ENCODE data around the gene PDE6A.
A peak's percentile ranks its signal among the peaks of the same experiment; 100 is the strongest.

Gene PDE6A

GRCh38 chr5:149857499-149857898, 87.1 kb downstream of the PDE6A start:
- Mint-ChIP-seq H3K27ac (no peak overlapping the region), H3K36me3 (ENCODE audit: low read depth) (no peaks in the 10 kb centered on the region)

GRCh38 chr5:149855366-149855765, 89.2 kb downstream of the PDE6A start:
- no peak overlapping the region for H3K4me3 Mint-ChIP-seq
- peaks cover 6% of the 10 kb centered on the region for H3K4me1 Mint-ChIP-seq
- TF ChIP-seq CTCF (IDR thresholded peaks at IDR 0.05), result no peak
- H3K36me3 Mint-ChIP-seq (ENCODE audit: low read depth), result no peaks in the 10 kb centered on the region
- no peak for DNase-seq
- no peaks in the 10 kb centered on the region for H3K9me3 Mint-ChIP-seq
- no peaks in the 10 kb centered on the region for H3K27me3 Mint-ChIP-seq (ENCODE audit: low read depth, poor library complexity)
- no peak overlapping the region for H3K27ac Mint-ChIP-seq

More at GRCh38 chr5:149857499-149857898, 87.1 kb downstream of the PDE6A start:
- H3K4me1 Mint-ChIP-seq, result peaks cover 6% of the 10 kb centered on the region
- no peaks in the 10 kb centered on the region for H3K9me3 Mint-ChIP-seq
- no peak overlapping the region for H3K4me3 Mint-ChIP-seq
- TF ChIP-seq CTCF (IDR thresholded peaks at IDR 0.05), result no peak
- H3K27me3 Mint-ChIP-seq (ENCODE audit: low read depth, poor library complexity), result no peaks in the 10 kb centered on the region
- DNase-seq, result no peak

GRCh38 chr5:149854866-149855265, 89.7 kb downstream of the PDE6A start:
- no peaks in the 10 kb centered on the region for H3K9me3 Mint-ChIP-seq
- TF ChIP-seq CTCF (IDR thresholded peaks at IDR 0.05), result no peak

GRCh38 chr5:149853701-149854100, 90.9 kb downstream of the PDE6A start:
- Mint-ChIP-seq H3K27ac (no peak overlapping the region), H3K36me3 (ENCODE audit: low read depth) (no peaks in the 10 kb centered on the region), H3K4me1 (peaks cover 6% of the 10 kb centered on the region), H3K27me3 (ENCODE audit: low read depth, poor library complexity) (no peaks in the 10 kb centered on the region), H3K9me3 (no peaks in the 10 kb centered on the region), H3K4me3 (no peak overlapping the region)
- TF ChIP-seq CTCF (IDR thresholded peaks at IDR 0.05), result no peak
- DNase-seq, result no peak

More at GRCh38 chr5:149854866-149855265, 89.7 kb downstream of the PDE6A start:
- no peaks in the 10 kb centered on the region for H3K36me3 Mint-ChIP-seq (ENCODE audit: low read depth)
- H3K27me3 Mint-ChIP-seq (ENCODE audit: low read depth, poor library complexity), result no peaks in the 10 kb centered on the region
- DNase-seq, result no peak
- H3K4me3 Mint-ChIP-seq, result no peak overlapping the region
- no peak overlapping the region for H3K27ac Mint-ChIP-seq
- peaks cover 6% of the 10 kb centered on the region for H3K4me1 Mint-ChIP-seq

GRCh38 chr5:149853331-149853648, 91.3 kb downstream of the PDE6A start:
- no peaks in the 10 kb centered on the region for H3K27me3 Mint-ChIP-seq (ENCODE audit: low read depth, poor library complexity)
- no peak overlapping the region for H3K4me3 Mint-ChIP-seq
- H3K9me3 Mint-ChIP-seq, result no peaks in the 10 kb centered on the region
- no peak for DNase-seq
- no peak overlapping the region for H3K27ac Mint-ChIP-seq
- H3K4me1 Mint-ChIP-seq, result peaks cover 6% of the 10 kb centered on the region
- no peak for TF ChIP-seq CTCF (IDR thresholded peaks at IDR 0.05)
- no peaks in the 10 kb centered on the region for H3K36me3 Mint-ChIP-seq (ENCODE audit: low read depth)

GRCh38 chr5:149852641-149853330, 91.8 kb downstream of the PDE6A start:
- Mint-ChIP-seq H3K27ac (no peak overlapping the region), H3K27me3 (ENCODE audit: low read depth, poor library complexity) (no peaks in the 10 kb centered on the region), H3K36me3 (ENCODE audit: low read depth) (no peaks in the 10 kb centered on the region), H3K9me3 (no peaks in the 10 kb centered on the region), H3K4me1 (peaks cover 6% of the 10 kb centered on the region), H3K4me3 (no peak overlapping the region)
- peak; percentile 79 for DNase-seq
- peak; percentile 90 for TF ChIP-seq CTCF (IDR thresholded peaks at IDR 0.05)

All from nephron progenitor cell (in vitro differentiated cells).